KMS-11 (cell line): ENCODE results near the gene COL4A5.

Experiments used
- H2AFZ ChIP-seq: fragments of 200-600 bp; sonication (generic); 2 replicates; pipeline ENCODE4 v1.6.1; 2016; ENCODE audit warnings: antibody characterized with exemption, mixed run types, low read depth
- H3K27ac ChIP-seq: fragments of 200-600 bp; sonication (generic); 2 replicates; pipeline ENCODE4 v1.6.1; 2016; ENCODE audit warnings: mild to moderate bottlenecking, mixed run types
- H3K27me3 ChIP-seq: fragments of 200-600 bp; sonication (generic); 2 replicates; pipeline ENCODE4 v1.6.1; 2017; ENCODE audit warnings: mild to moderate bottlenecking, low read depth, mixed run types, moderate library complexity; ENCODE audit not compliant: insufficient read depth
- H3K36me3 ChIP-seq: fragments of 200-600 bp; sonication (generic); 2 replicates; pipeline ENCODE4 v1.6.1; 2017; ENCODE audit warnings: mild to moderate bottlenecking, mixed run types; ENCODE audit not compliant: insufficient read depth
- H3K4me1 ChIP-seq: fragments of 200-600 bp; sonication (generic); 2 replicates; pipeline ENCODE4 v1.6.1; 2016; ENCODE audit warnings: mild to moderate bottlenecking, low read depth, mixed run types; ENCODE audit not compliant: poor library complexity, severe bottlenecking
- H3K4me2 ChIP-seq: fragments of 200-600 bp; sonication (generic); 2 replicates; pipeline ENCODE4 v1.7.0; 2016; ENCODE audit warnings: mild to moderate bottlenecking, mixed run types
- H3K4me3 ChIP-seq: fragments of 200-600 bp; sonication (generic); IDR thresholded peaks from 2 replicates; pipeline ENCODE4 v1.6.1; 2017; ENCODE audit warnings: low read depth, low read length, mixed read lengths; ENCODE audit not compliant: insufficient read depth
- H3K79me2 ChIP-seq: fragments of 200-600 bp; sonication (generic); 2 replicates; pipeline ENCODE4 v1.6.1; 2016; ENCODE audit warnings: low read depth, mixed run types; ENCODE audit not compliant: insufficient read depth
- H3K9ac ChIP-seq: fragments of 200-600 bp; sonication (generic); 2 replicates; pipeline ENCODE4 v1.6.1; 2016; ENCODE audit warnings: mild to moderate bottlenecking, mixed run types
- H4K20me1 ChIP-seq: fragments of 200-600 bp; sonication (generic); 2 replicates; pipeline ENCODE4 v1.6.1; 2016; ENCODE audit warnings: mild to moderate bottlenecking, mixed run types; ENCODE audit not compliant: insufficient read depth
- TF ChIP-seq, protein P1 (sequence below): fragments of 200-600 bp; sonication (generic); conservative IDR thresholded peaks from 2 replicates; pipeline ENCODE4 v1.6.1; 2017; ENCODE audit warnings: low read depth, mild to moderate bottlenecking, antibody characterized with exemption, low read length, moderate library complexity, mixed read lengths

The COL4A5 gene

GRCh38 chrX:108415891-108416290, 23.7 kb upstream of the COL4A5 start:
- TF ChIP-seq, protein P1, sequence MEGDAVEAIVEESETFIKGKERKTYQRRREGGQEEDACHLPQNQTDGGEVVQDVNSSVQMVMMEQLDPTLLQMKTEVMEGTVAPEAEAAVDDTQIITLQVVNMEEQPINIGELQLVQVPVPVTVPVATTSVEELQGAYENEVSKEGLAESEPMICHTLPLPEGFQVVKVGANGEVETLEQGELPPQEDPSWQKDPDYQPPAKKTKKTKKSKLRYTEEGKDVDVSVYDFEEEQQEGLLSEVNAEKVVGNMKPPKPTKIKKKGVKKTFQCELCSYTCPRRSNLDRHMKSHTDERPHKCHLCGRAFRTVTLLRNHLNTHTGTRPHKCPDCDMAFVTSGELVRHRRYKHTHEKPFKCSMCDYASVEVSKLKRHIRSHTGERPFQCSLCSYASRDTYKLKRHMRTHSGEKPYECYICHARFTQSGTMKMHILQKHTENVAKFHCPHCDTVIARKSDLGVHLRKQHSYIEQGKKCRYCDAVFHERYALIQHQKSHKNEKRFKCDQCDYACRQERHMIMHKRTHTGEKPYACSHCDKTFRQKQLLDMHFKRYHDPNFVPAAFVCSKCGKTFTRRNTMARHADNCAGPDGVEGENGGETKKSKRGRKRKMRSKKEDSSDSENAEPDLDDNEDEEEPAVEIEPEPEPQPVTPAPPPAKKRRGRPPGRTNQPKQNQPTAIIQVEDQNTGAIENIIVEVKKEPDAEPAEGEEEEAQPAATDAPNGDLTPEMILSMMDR = no peak
- Histone ChIP-seq H3K4me1 (no peaks in the 10 kb centered on the region), H4K20me1 (no peaks in the 10 kb centered on the region), H2AFZ (no peak overlapping the region), H3K4me2 (no peak overlapping the region), H3K27ac (no peak overlapping the region), H3K79me2 (no peaks in the 10 kb centered on the region), H3K36me3 (no peaks in the 10 kb centered on the region), H3K4me3 (no peak overlapping the region), H3K9ac (no peak overlapping the region), H3K27me3 (no peaks in the 10 kb centered on the region)

- Histone ChIP-seq H3K4me2 (no peak overlapping the region), H3K4me1 (no peaks in the 10 kb centered on the region), H3K79me2 (no peaks in the 10 kb centered on the region), H3K27ac (no peak overlapping the region), H3K36me3 (no peaks in the 10 kb centered on the region), H2AFZ (no peak overlapping the region), H3K27me3 (no peaks in the 10 kb centered on the region), H4K20me1 (no peaks in the 10 kb centered on the region), H3K9ac (no peak overlapping the region), H3K4me3 (no peak overlapping the region)
- TF ChIP-seq, protein P1 = no peak
These were observed 22.4 kb upstream of the COL4A5 start for GRCh38 chrX:108417257-108417656.

GRCh38 chrX:108419401-108419800, 20.2 kb upstream of the COL4A5 start:
- Histone ChIP-seq H3K4me3 (no peak overlapping the region), H3K9ac (no peak overlapping the region), H2AFZ (no peak overlapping the region), H3K4me1 (no peaks in the 10 kb centered on the region), H3K27ac (no peak overlapping the region), H3K27me3 (no peaks in the 10 kb centered on the region), H3K4me2 (no peak overlapping the region), H4K20me1 (no peaks in the 10 kb centered on the region), H3K36me3 (no peaks in the 10 kb centered on the region), H3K79me2 (no peaks in the 10 kb centered on the region)
- TF ChIP-seq, protein P1 = no peak

GRCh38 chrX:108420481-108420880, 19.2 kb upstream of the COL4A5 start:
- no peaks in the 10 kb centered on the region for H3K36me3 ChIP-seq
- H3K27ac ChIP-seq = no peak overlapping the region
- H3K4me3 ChIP-seq = no peak overlapping the region
- no peak overlapping the region for H3K4me2 ChIP-seq
- no peaks in the 10 kb centered on the region for H3K27me3 ChIP-seq
- no peak overlapping the region for H3K9ac ChIP-seq
- no peaks in the 10 kb centered on the region for H3K4me1 ChIP-seq
- H2AFZ ChIP-seq = no peak overlapping the region
- no peaks in the 10 kb centered on the region for H3K79me2 ChIP-seq
- no peaks in the 10 kb centered on the region for H4K20me1 ChIP-seq
- TF ChIP-seq, protein P1 = no peak
